GM10266 (cell line): Measurements from ENCODE around the gene KLB.
"Not testable (repeated sequence)": the region's sequence is repeated elsewhere in the genome, so short reads cannot be mapped to it uniquely, and the experiment has no call there.

Experiments used
- DNase-seq: peaks from one replicate; pipeline ENCODE4 v3.0.0; 2012; ENCODE audit errors: extremely low spot score
- TF ChIP-seq, protein P1 (sequence below): IDR thresholded peaks from 2 replicates; pipeline ENCODE4 v1.5.1; 2012; ENCODE audit warnings: mild to moderate bottlenecking, low read depth; ENCODE audit not compliant: control insufficient read depth, insufficient read depth; ENCODE audit errors: missing control alignments

KLB gene

DNA sequence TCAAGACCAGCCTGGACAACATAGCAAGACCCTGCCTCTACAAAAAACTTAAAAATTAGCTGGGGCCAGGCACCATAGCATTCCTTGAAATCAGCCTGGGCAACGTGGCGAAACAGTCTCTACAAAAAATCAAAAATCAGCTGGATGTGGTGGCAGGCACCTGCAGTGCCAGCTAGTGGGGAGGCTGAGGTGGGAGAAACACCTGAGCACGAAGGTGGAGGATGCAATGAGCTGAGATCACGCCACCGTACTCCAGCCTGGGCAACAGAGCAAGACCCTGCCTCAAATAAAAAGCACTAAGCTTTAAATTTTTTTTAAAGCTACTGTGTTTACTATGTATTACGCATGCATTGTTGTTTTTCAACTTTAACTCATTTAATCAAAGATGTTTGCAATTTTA lies 48.8 kb downstream of the KLB start:
- no peak for DNase-seq
- TF ChIP-seq, protein P1, sequence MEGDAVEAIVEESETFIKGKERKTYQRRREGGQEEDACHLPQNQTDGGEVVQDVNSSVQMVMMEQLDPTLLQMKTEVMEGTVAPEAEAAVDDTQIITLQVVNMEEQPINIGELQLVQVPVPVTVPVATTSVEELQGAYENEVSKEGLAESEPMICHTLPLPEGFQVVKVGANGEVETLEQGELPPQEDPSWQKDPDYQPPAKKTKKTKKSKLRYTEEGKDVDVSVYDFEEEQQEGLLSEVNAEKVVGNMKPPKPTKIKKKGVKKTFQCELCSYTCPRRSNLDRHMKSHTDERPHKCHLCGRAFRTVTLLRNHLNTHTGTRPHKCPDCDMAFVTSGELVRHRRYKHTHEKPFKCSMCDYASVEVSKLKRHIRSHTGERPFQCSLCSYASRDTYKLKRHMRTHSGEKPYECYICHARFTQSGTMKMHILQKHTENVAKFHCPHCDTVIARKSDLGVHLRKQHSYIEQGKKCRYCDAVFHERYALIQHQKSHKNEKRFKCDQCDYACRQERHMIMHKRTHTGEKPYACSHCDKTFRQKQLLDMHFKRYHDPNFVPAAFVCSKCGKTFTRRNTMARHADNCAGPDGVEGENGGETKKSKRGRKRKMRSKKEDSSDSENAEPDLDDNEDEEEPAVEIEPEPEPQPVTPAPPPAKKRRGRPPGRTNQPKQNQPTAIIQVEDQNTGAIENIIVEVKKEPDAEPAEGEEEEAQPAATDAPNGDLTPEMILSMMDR: no peak

DNA sequence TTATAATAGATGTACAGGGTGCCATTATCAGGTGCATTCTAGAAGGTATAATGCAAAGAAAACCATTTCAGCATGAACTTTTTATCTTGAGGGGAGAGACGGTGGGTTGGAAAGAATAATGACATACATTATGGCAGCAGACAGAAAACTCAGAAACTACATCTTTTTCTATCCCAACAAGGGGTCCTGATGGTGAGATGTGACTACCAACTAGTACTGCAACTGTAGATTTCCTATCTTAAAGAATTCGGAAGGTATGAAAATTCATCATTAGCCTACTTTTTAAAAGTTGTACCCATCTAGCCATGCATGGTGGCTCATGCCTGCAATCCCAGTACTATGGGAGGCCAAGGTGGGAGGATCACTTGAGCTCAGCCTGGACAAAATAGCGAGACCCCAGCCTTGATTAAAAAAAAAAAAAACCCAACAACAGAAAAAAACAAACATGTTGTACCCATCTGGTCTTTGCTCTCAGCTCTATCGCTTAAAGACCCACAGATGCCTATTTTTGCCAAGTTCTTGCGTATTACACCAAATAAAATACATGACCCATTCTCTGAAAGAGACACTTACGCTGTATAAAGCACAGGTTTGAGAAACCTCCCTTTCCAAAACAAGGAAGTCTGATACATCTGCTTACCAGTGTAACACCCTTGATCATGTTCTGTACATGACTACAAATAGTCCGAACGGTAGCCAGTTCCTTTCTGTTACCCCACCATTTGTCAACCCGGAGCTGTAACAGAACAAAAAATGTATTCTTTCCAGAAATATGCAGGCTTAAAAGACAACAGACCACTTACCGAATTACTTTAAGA lies 50.4 kb downstream of the KLB start:
- TF ChIP-seq, protein P1: no peak
- DNase-seq: no peak

DNA sequence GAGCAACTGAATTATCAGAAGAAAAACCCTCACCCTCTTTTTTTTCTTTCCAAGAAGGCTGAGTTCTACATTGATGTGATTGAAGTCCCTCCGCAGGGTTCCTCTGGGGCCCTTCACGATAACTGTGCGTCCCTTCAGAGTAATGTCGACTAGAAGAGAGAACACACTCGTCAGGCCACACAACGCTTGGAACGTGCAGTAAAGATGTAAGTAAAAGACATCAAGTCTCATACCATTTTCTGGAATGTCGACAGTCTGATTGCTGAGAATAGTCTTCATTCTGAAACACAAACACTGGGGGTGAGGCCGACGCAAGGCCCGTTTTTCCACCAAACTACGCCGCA lies 51.4 kb downstream of the KLB start:
- not testable (repeated sequence) for DNase-seq

DNA sequence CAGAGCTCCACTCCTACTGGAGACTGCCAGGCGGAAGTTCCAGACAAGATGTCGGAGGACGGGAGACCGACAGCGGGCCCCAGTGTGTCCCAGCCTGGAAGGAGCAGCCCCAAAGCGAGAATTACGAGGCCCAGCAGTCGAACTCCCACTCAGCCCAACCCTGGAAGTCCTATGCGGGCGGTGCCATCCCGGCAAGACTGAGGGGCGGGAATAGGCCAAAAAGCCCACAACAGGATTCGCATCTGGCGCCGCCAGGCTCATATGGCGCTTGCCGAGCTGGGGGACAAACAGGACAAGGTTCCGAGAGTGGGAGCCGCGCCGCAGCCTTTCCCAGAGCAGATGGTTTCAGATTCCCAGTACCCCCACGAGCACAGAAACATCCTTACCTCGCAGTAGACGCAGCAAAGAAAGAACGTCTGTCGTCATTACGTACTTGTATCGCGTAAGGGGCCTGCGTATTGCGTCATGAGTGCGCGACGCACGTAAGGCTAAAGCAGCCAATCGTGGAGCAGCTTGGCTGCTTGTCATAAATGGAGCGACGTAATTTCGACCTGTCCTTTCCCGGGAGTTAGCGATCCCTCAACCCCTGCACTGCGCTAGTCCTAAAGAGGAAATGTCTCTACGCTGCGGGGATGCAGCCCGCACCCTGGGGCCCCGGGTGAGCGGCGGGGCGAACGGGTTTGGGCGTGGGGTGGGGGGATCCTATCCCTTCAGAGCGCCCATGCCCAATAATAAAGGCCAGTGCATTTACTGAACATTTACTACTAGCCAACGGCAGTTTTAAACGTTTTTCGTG lies 52.0 kb downstream of the KLB start, which contains the start of the genes LIAS and RPL9:
Gene LIAS (plus strand): TSS at position 552 of the 796 bp plus-strand sequence. CDS start 62 bp downstream, at position 614.
Gene RPL9 (minus strand): TSS at position 418 of the 796 bp plus-strand sequence. CDS start 483 bp downstream, outside the sequence.
- DNase-seq: peak; percentile 94
- TF ChIP-seq, protein P1: no peak

DNA sequence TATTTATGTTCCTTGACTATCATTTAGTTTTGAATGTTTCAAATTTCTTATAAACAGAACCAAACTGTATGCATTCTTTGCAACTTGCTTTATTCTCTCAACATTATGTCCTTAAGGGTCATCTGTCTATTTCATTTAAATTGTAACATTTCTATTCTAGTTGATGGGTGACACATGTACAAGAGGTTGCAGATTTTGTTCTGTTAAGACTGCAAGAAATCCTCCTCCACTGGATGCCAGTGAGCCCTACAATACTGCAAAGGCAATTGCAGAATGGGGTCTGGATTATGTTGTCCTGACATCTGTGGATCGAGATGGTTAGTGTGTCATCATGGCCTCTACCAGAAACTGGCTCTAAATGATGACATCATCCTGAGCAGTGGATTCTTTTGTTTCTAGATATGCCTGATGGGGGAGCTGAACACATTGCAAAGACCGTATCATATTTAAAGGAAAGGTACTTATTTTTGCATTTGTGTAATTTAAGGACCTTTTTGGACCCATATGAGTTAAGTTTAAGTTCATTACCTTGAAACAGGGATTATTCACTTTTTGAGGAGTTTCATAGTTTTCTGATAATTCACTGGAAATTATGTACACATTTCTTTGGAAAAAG lies 58.3 kb downstream of the KLB start:
- no peak for DNase-seq
- TF ChIP-seq, protein P1: no peak

DNA sequence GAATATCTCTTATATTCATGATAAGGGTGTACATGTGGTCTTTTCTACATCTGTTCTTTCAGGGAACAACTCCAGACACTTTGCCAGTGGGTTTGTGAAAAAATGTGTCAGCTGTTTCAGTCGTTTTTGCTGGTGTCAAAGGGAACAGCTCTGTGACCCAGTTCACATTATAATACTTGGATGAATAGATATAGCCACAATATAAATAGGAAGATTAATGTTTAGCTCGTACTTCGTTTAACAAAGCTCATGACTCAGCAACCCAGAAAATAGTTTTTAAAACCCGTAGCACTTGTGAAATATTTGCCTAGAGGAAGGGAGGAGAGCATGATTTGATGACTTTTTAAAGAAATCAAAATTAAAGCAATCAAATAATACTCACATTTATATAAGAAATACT lies 60.0 kb downstream of the KLB start:
- TF ChIP-seq, protein P1: no peak
- DNase-seq: no peak

DNA sequence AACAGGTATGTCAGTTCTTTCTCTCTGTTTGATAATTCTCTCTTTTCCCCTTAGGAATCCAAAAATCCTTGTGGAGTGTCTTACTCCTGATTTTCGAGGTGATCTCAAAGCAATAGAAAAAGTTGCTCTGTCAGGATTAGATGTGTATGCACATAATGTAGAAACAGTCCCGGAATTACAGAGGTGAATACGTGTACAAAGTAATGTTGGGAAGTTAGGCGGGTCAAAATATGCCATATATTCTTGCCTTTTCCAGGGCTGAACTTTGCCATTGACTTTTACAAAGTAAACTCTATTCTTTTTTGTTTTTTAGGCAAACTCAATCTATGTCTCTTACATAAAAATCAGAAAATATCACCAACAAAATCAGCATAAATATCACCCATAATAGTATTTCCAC lies 60.7 kb downstream of the KLB start:
- TF ChIP-seq, protein P1: no peak
- DNase-seq: no peak
